HepG2 (cell line): ENCODE results near the gene DPP7. TPM values are rescaled to one million over a fixed set of nuclear protein-coding genes. Genes with fewer than 3 reads are reported as not detected.

Experiments
- AHDC1 ChIP-seq: sonication (generic); formaldehyde crosslinking; IDR thresholded peaks from 2 replicates; pipeline ENCODE4 v1.5.1; 2020; ENCODE audit warnings: mild to moderate bottlenecking, missing genetic modification reagents, borderline replicate concordance
- ATF7-NPFF ChIP-seq: sonication (generic); formaldehyde crosslinking; IDR thresholded peaks from 2 replicates; pipeline ENCODE4 v1.8.1; 2023; ENCODE audit warnings: mild to moderate bottlenecking, low read depth, missing genetic modification reagents, moderate library complexity
- BRD4 ChIP-seq: sonication (generic); formaldehyde crosslinking; IDR thresholded peaks from 2 replicates; pipeline ENCODE4 v1.4.0; 2020; ENCODE audit warnings: missing genetic modification reagents
- ETV5 ChIP-seq: IDR thresholded peaks from 2 replicates; pipeline ENCODE4 v1.6.1; 2018; ENCODE audit warnings: missing biosample characterization, missing genetic modification reagents, inconsistent platforms, borderline replicate concordance
- FOXJ3 ChIP-seq: sonication (generic); formaldehyde crosslinking; IDR thresholded peaks from 2 replicates; pipeline ENCODE4 v1.4.0; 2020; ENCODE audit warnings: missing genetic modification reagents, mild to moderate bottlenecking, borderline replicate concordance
- GPBP1L1 ChIP-seq: sonication (generic); formaldehyde crosslinking; IDR thresholded peaks from 2 replicates; pipeline ENCODE4 v1.5.0; 2020; ENCODE audit warnings: mild to moderate bottlenecking, missing genetic modification reagents
- GPN1 ChIP-seq: sonication (generic); formaldehyde crosslinking; IDR thresholded peaks from 2 replicates; pipeline ENCODE4 v1.5.1; 2020; ENCODE audit warnings: missing genetic modification reagents, borderline replicate concordance
- HDAC1 ChIP-seq: sonication (generic); formaldehyde crosslinking; IDR thresholded peaks from 2 replicates; pipeline ENCODE4 v1.5.1; 2020; ENCODE audit warnings: mild to moderate bottlenecking, missing genetic modification reagents
- HOXA7 ChIP-seq: sonication (generic); formaldehyde crosslinking; IDR thresholded peaks from 2 replicates; pipeline ENCODE4 v1.8.1; 2022; ENCODE audit warnings: mild to moderate bottlenecking, missing genetic modification reagents, moderate library complexity
- MEIS2 ChIP-seq: sonication (generic); formaldehyde crosslinking; IDR thresholded peaks from 2 replicates; pipeline ENCODE4 v1.9.0; 2021; ENCODE audit warnings: mild to moderate bottlenecking, missing genetic modification reagents
- MXD4 ChIP-seq: IDR thresholded peaks from 2 replicates; pipeline ENCODE4 v1.6.1; 2016; ENCODE audit warnings: mild to moderate bottlenecking, missing biosample characterization, missing genetic modification reagents
- MYC ChIP-seq: sonication (generic); formaldehyde crosslinking; IDR thresholded peaks from 2 replicates; pipeline ENCODE4 v1.9.0; 2021; ENCODE audit warnings: missing genetic modification reagents, borderline replicate concordance
- NFIC ChIP-seq: IDR thresholded peaks from 2 replicates; pipeline ENCODE4 v1.6.1; 2012; ENCODE audit warnings: mild to moderate bottlenecking, low read length, inconsistent platforms
- SIX4 ChIP-seq: sonication (generic); formaldehyde crosslinking; IDR thresholded peaks from 2 replicates; pipeline ENCODE4 v1.4.0; 2020; ENCODE audit warnings: missing genetic modification reagents
- TBX2 ChIP-seq: sonication (generic); formaldehyde crosslinking; IDR thresholded peaks from 2 replicates; pipeline ENCODE4 v1.5.0; 2020; ENCODE audit warnings: missing genetic modification reagents, mild to moderate bottlenecking, borderline replicate concordance
- XBP1 ChIP-seq: sonication (generic); formaldehyde crosslinking; IDR thresholded peaks from 2 replicates; pipeline ENCODE4 v1.5.0; 2020; ENCODE audit warnings: missing genetic modification reagents
- ZBTB37 ChIP-seq: sonication (generic); formaldehyde crosslinking; IDR thresholded peaks from 2 replicates; pipeline ENCODE4 v1.4.0; 2020; ENCODE audit warnings: mild to moderate bottlenecking, missing genetic modification reagents
- ZFP90 ChIP-seq: sonication (generic); formaldehyde crosslinking; IDR thresholded peaks from 2 replicates; pipeline ENCODE4 v1.8.0; 2022; ENCODE audit warnings: missing genetic modification reagents, mild to moderate bottlenecking, inconsistent platforms, borderline replicate concordance
- ZMYM2 ChIP-seq: sonication (generic); formaldehyde crosslinking; IDR thresholded peaks from 2 replicates; pipeline ENCODE4 v1.8.0; 2022; ENCODE audit warnings: mild to moderate bottlenecking, missing genetic modification reagents
- ZNF12 ChIP-seq: sonication (generic); formaldehyde crosslinking; IDR thresholded peaks from 2 replicates; pipeline ENCODE4 v1.5.0; 2020; ENCODE audit warnings: missing genetic modification reagents
- ZNF547 ChIP-seq: sonication (generic); formaldehyde crosslinking; IDR thresholded peaks from 2 replicates; pipeline ENCODE4 v1.5.1; 2020; ENCODE audit warnings: mild to moderate bottlenecking, missing genetic modification reagents
- ZNF569 ChIP-seq: sonication (generic); formaldehyde crosslinking; IDR thresholded peaks from 2 replicates; pipeline ENCODE4 v1.5.0; 2020; ENCODE audit warnings: mild to moderate bottlenecking, missing genetic modification reagents, moderate library complexity, borderline replicate concordance
- ZNF576 ChIP-seq: sonication (generic); formaldehyde crosslinking; IDR thresholded peaks from 2 replicates; pipeline ENCODE4 v1.4.0; 2020; ENCODE audit warnings: mild to moderate bottlenecking, missing genetic modification reagents
- ZSCAN20 ChIP-seq: sonication (generic); formaldehyde crosslinking; IDR thresholded peaks from 2 replicates; pipeline ENCODE4 v1.4.0; 2020; ENCODE audit warnings: missing genetic modification reagents, mild to moderate bottlenecking, borderline replicate concordance
- polyA plus RNA-seq, 8 experiments: library from polyadenylated mRNA; depleted of rRNA in 3 of 8; stranded (reverse) in 7 of 8; unstranded in 1 of 8; fragments of >200 nt; fragmentation: Illumina TruSeq in 4 of 8; extraction: Trizol in 4 of 8; gene quantifications; 2 replicates each; pipeline versions ENCODE4 v1.2.1 to v1.2.3, GENCODE V29; 2011 to 2016; ENCODE audit warnings: low read depth in 4 of 8, missing spikeins in 1 of 8, mixed read lengths in 1 of 8; ENCODE audit not compliant: insufficient read depth in 1 of 8
- total RNA-seq, 5 experiments: library from RNA; depleted of rRNA; stranded (reverse); fragments of >200 nt; fragmentation: Illumina TruSeq; extraction: Trizol; gene quantifications; 2 replicates each; pipeline ENCODE4 v1.2.3, GENCODE V29; 2016; ENCODE audit warnings: low read depth in 1 of 5

DPP7 gene
- total and polyA plus RNA-seq, 2 of the 13 experiments (the other 11 are each of a cell fraction or from before 2014, with no cell fraction given) = 1.2 to 4.5 TPM

- TF ChIP-seq ZNF576 (no peak), HOXA7 (no peak), SIX4 (CRISPR knock-in tag) (no peak), ZNF569 (CRISPR knock-in tag) (no peak), BRD4 (CRISPR knock-in tag) (no peak; the same call in 1 of the 2 replicates), MXD4 (CRISPR knock-in tag) (0 out of 2 replicates have a peak, but pooled peaks have one; percentile 18), FOXJ3 (CRISPR knock-in tag) (no peak), TBX2 (CRISPR knock-in tag) (peak; percentile 48; the same call in 1 of the 2 replicates), GPN1 (no peak), MYC (CRISPR knock-in tag) (peak; percentile 83), MEIS2 (peak; percentile 63; the same call in 1 of the 2 replicates), ETV5 (0 out of 2 replicates have a peak, but pooled peaks have one; percentile 20), ZMYM2 (CRISPR knock-in tag) (0 out of 2 replicates have a peak, but pooled peaks have one; percentile 23), ZNF547 (CRISPR knock-in tag) (peak; percentile 46; the same call in 1 of the 2 replicates), GPBP1L1 (CRISPR knock-in tag) (no peak), ZNF12 (CRISPR knock-in tag) (no peak), ZBTB37 (no peak), HDAC1 (CRISPR knock-in tag) (no peak), ATF7-NPFF (CRISPR knock-in tag) (no peak), ZFP90 (no peak), ZSCAN20 (no peak), NFIC (no peak), XBP1 (no peak), AHDC1 (CRISPR knock-in tag) (no peak)
Measured at GRCh38 chr9:137073992-137074399, 40.5 kb downstream of the DPP7 start (continued).
